ENCODE results near the gene GMPPB.

Gene GMPPB

DNA sequence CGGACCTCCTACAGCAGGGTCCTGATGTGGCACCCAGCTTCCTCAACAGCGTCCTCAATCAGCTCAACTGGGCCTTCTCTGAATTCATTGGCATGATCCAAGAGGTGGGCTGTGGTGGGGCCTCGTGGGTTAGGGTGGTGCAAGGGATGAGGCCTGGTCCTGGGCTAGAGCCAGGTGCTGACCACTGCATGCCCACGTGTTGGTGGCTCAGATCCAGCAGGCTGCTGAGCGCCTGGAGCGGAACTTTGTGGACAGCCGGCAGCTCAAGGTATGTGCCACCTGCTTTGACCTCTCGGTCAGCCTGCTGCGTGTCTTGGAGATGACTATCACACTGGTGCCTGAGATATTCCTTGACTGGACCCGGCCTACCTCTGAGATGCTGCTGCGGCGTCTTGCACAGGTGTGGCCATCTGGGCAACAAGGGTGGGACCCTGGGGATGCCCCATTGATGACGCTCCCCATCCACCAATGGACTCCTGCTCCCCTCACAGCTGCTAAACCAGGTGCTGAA is 8.1 kb downstream of the GMPPB start:
- Histone ChIP-seq H3K9me3 (no peaks in the 10 kb centered on the region), H3K36me3 (peaks cover 61% of the 10 kb centered on the region), H3K4me1 (ENCODE audit: control insufficient read depth in 1 of 2, insufficient read depth in 1 of 2, low read depth in 1 of 2, low read length in 1 of 2) (peaks cover 14 to 15% of the 10 kb centered on the region in 2 experiments), H3K4me3 (ENCODE audit: low read depth in 1 of 2, low read length in 1 of 2) (no peak overlapping the region), H3K27me3 (peaks cover 14% of the 10 kb centered on the region), H3K27ac (no peak overlapping the region)
- TF ChIP-seq, protein P1, sequence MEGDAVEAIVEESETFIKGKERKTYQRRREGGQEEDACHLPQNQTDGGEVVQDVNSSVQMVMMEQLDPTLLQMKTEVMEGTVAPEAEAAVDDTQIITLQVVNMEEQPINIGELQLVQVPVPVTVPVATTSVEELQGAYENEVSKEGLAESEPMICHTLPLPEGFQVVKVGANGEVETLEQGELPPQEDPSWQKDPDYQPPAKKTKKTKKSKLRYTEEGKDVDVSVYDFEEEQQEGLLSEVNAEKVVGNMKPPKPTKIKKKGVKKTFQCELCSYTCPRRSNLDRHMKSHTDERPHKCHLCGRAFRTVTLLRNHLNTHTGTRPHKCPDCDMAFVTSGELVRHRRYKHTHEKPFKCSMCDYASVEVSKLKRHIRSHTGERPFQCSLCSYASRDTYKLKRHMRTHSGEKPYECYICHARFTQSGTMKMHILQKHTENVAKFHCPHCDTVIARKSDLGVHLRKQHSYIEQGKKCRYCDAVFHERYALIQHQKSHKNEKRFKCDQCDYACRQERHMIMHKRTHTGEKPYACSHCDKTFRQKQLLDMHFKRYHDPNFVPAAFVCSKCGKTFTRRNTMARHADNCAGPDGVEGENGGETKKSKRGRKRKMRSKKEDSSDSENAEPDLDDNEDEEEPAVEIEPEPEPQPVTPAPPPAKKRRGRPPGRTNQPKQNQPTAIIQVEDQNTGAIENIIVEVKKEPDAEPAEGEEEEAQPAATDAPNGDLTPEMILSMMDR (IDR thresholded peaks at IDR 0.05) = no peak

DNA sequence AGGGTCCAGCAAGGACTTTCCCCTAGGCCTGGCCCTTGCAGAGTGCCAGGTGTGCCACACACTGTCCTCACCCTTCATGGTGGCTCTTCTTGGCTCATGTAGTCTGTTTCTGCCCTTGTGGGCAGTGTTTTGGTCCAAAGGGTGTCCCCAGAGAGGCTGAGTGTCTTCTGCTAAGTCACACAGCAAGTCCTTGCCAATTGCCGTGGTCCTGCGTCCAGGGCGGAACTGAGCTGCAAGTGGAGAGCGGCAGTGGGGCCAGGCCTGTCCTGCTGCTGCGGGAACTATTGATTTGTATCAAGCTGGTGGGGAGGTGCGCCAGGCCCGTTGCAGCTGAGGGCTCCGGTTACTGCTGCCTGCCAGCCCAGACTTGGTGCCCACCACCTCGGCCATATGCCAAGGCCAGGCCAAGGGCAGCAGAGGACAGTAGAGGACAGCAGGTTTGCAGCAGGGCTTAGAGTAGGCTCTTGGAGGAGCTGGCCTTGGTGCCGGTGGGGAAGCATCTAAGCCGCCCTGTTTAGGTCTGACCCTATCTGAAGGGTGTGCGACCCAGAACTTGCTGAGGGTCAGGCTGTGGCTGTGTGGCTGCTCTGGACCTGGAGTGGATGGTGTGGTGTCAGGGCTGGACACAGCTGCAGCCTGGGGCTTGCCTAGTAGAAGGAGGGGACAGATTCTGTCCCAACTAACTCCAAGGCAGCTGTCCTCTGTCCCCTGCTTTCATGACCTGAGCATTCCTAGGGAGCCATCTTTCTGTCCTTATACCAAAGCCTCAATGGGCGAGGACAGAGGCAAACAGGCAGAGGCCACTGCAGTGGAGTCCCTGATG is 8.8 kb downstream of the GMPPB start:
- no peak overlapping the region for H3K27ac ChIP-seq
- peaks cover 14% of the 10 kb centered on the region for H3K27me3 ChIP-seq
- TF ChIP-seq, protein P1 (IDR thresholded peaks at IDR 0.05) = no peak
- H3K4me3 ChIP-seq (ENCODE audit: low read depth in 1 of 2, low read length in 1 of 2) = no peak overlapping the region
- H3K9me3 ChIP-seq = no peaks in the 10 kb centered on the region
- peaks cover 57% of the 10 kb centered on the region for H3K36me3 ChIP-seq
- peaks cover 14% of the 10 kb centered on the region in 2 experiments for H3K4me1 ChIP-seq (ENCODE audit: control insufficient read depth in 1 of 2, insufficient read depth in 1 of 2, low read depth in 1 of 2, low read length in 1 of 2)

DNA sequence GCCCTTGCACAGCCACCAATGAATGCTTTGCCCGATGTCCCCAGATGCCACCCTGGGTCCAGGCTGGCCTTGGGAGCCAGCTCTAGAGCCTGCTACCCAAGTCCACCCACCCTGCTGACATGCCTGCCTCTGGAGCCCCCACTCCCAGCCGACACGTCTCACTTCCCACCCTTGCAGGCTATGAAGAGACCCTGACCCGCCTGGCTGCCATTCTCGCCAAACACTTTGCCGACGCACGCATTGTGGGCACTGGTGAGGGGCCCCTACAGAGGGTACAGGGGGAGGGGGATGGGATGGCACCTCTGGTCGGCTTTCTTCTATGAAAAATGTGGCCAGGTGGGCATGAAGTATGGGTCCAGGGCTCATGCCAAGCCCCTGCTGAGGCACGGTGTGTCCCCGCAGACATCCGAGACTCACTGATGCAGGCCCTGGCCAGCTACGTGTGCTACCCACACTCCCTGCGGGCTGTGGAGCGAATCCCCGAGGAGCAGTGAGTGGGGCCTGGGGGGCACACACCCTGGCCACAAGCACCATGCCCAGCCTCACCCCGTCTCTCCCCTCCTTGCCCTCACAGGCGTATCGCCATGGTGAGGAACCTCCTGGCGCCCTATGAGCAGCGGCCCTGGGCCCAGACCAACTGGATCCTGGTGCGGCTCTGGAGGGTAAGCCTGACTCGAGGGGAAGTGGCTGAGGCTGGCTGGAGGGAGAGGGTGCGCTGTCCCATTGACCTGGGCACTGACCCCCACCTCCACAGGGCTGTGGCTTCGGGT is 10.2 kb downstream of the GMPPB start:
- peaks cover under 1 to 1% of the 10 kb centered on the region in 2 experiments for H3K4me1 ChIP-seq (ENCODE audit: control insufficient read depth in 1 of 2, insufficient read depth in 1 of 2, low read depth in 1 of 2, low read length in 1 of 2)
- H3K27ac ChIP-seq = no peak overlapping the region
- no peak overlapping the region for H3K4me3 ChIP-seq (ENCODE audit: low read depth in 1 of 2, low read length in 1 of 2)
- no peaks in the 10 kb centered on the region for H3K9me3 ChIP-seq
- TF ChIP-seq, protein P1 (IDR thresholded peaks at IDR 0.05) = no peak
- peaks cover 59% of the 10 kb centered on the region for H3K36me3 ChIP-seq
- peaks cover 7% of the 10 kb centered on the region for H3K27me3 ChIP-seq

DNA sequence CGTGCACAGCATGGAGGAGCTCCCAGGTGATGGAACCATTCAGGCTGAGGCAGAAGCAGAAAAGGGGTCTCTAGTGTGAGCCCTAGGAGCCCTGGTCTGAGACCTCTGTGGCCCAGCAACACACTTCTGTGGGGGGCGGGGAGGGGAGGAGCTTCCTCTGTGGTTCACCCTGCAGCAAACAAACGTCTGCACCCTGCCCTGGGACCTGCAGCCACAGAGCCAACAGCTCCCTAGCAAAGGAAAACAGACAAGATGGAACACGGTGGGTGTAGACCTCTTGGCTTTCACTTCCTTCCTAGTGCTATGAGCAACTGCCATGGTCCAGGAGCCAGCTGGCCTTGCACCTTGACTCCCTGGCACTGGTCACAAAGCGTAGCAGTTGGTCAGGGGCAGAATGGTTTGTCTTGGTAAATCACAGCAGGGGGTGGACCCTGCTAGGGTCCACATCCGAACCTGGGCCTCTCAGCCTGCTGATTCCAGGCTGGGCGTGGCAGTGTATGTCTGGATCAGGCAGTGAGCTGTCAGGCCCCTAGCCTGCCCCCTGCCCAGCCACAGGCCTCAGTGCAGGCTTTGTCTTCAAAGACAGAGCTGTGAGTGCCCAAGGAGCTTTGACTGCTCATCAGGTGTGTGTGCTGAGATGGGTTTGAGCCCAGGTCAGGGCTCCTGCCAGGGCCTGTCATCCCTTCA is 11.0 kb downstream of the GMPPB start:
- Histone ChIP-seq H3K4me3 (ENCODE audit: low read depth in 1 of 2, low read length in 1 of 2) (no peak overlapping the region), H3K4me1 (ENCODE audit: control insufficient read depth in 1 of 2, insufficient read depth in 1 of 2, low read depth in 1 of 2, low read length in 1 of 2) (no peaks in the 10 kb centered on the region), H3K27ac (no peak overlapping the region), H3K27me3 (no peaks in the 10 kb centered on the region), H3K36me3 (peaks cover 65% of the 10 kb centered on the region), H3K9me3 (no peaks in the 10 kb centered on the region)
- TF ChIP-seq, protein P1 (IDR thresholded peaks at IDR 0.05) = no peak

DNA sequence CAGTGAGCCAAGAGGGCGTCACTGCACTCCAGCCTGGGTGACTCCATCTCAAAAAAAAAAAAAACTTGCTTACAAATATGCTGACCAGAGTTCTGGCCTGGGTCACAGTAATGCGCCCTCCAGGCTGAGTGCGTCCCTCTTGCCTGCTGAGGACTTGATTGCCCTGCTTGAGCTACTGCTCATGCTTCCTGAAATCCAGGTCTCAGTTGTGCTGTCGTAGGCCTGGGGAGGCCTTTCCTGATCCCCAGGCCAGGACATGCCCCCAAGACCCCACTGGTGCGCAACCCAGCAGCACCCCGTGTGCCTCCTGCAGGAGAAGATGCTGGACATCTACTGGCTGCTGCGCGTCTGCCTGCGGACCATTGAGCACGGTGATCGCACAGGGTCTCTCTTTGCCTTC is 11.6 kb downstream of the GMPPB start:
- Histone ChIP-seq H3K27me3 (no peaks in the 10 kb centered on the region), H3K9me3 (no peaks in the 10 kb centered on the region), H3K27ac (no peak overlapping the region), H3K36me3 (peaks cover 68% of the 10 kb centered on the region), H3K4me1 (ENCODE audit: control insufficient read depth in 1 of 2, insufficient read depth in 1 of 2, low read depth in 1 of 2, low read length in 1 of 2) (no peaks in the 10 kb centered on the region), H3K4me3 (ENCODE audit: low read depth in 1 of 2, low read length in 1 of 2) (no peak overlapping the region)
- TF ChIP-seq, protein P1 (IDR thresholded peaks at IDR 0.05) = no peak

Measured in neutrophil (primary cell).